SK-MEL-5 (cell line): ENCODE data around the gene RHOT1. TPM values are rescaled to one million over a fixed set of nuclear protein-coding genes. Genes with fewer than 3 reads are reported as not detected.
"Not testable (repeated sequence)": the region's sequence is repeated elsewhere in the genome, so short reads cannot be mapped to it uniquely, and the experiment has no call there.

Experiments
- DNase-seq: peaks from one replicate; pipeline ENCODE4 v3.0.0-alpha.2; 2016; ENCODE audit warnings: low read depth, low spot score
- in situ Hi-C: cut with HindIII; loops from 2 replicates; pipeline ENCODE4 v1.10.0; 2016; ENCODE audit warnings: low sequenced_read_pairs, high pct_unique_total_duplicates, low pct_unique_long_range_greater_than_20kb
- total RNA-seq: library from RNA; depleted of rRNA; stranded (reverse); fragments of >200 nt; shearing (Covaris generic); gene quantifications from 2 replicates; pipeline ENCODE4 v1.2.3, GENCODE V29; 2014

The RHOT1 gene
- total RNA-seq, 1 experiment from 2014 or later = 58.9 TPM

GRCh38 chr17:32256012-32256700 lies 113.9 kb downstream of the RHOT1 start:
- in situ Hi-C loops = no loop called here
- DNase-seq = no peak

DNA sequence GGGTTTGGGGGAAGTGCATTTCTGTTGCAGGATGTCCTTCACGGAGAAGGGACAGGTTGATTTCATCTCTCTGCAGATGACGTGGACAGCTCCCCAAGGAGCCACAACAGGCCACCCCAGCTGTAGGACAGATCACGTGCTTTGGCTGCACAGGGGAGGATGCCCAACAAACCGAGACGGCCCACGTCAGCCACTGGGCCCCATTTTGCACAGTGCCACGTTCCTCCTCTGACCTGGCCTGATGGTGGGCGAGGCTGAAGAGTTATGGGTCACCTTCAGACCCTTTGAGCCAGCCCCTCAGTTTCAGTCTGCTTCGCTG lies 114.4 kb downstream of the RHOT1 start:
- in situ Hi-C loops = no loop called here

GRCh38 chr17:32258383-32259140 lies 116.3 kb downstream of the RHOT1 start:
- DNase-seq = no peak
- in situ Hi-C loops = no loop called here

More for the DNA sequence above, 114.4 kb downstream of the RHOT1 start:
- DNase-seq = no peak

GRCh38 chr17:32259586-32259985 lies 117.3 kb downstream of the RHOT1 start:
- DNase-seq = no peak
- in situ Hi-C loops = no loop called here

DNA sequence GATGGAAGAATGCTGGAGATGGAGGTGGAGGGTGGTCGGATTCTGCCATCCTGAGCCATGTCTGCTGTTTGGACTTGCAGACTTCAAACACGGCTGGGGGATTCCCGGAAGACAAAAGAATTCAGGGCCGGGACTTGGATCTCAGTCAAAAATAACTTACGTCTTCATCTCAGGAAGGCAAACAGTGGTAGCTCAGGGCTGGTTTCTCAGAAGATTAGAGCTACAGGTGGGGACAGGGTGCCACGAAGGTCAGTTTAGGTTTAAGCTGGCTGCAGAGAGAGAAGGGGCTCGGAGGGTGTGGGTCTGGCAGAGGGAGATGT lies 119.1 kb downstream of the RHOT1 start:
- in situ Hi-C loops = no loop called here
- no peak for DNase-seq

- no peak for DNase-seq
- in situ Hi-C loops = no loop called here
Observed at GRCh38 chr17:32261936-32262510, 119.7 kb downstream of the RHOT1 start.

DNA sequence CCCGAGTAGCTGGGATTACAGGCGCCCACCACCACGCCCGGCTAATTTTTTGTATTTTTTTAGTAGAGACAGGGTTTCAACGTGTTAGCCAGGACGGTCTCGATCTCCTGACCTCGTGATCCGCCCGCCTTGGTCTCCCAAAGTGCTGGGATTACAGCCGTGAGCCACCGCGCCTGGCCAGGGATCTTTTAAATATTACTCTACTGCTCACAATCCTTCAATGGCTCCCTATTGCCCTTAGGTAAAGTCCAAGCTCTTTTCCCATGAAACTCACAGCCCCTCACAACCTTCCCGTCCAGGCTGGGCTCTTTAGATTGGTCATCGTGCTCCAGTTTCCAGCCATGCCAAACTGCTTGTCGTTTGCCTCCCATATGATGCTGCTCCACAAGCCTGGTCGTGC lies 121.2 kb downstream of the RHOT1 start:
- DNase-seq, in situ Hi-C loops: not testable (repeated sequence)

DNA sequence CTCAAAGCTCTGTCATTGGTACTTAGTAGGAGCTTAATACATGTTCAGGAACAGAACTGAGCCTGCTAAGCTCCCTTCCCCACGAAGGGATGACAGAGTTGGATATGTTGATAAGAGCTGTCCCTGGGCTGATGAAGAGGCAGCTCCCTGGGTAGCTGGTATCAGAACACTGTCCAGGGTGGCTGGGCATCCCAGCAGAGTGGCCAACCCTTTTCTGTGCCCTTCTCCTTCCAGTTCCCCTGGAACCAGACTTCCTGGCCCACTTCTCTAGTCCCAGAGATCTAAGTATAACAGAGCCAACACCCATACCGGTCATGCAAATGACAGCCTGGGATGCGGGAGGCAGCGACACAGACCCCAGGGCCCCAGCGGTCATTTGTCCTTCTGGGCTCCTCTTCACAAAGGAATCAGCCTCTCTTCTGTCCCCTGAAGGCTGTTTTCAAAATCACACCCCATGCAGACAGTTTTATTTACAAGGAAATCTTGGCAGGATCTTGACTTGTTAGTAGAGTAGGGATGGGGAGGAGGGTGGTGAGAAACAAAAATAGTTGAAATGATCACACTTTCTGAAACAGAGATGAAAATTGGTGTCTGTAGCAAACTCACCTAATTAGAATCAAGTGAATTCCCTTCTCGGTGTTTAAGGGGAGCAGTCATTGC lies 122.0 kb downstream of the RHOT1 start:
- DNase-seq = peak; percentile 16
- in situ Hi-C loops = no loop called here

- DNase-seq = no peak
- in situ Hi-C loops = no loop called here
Observed at GRCh38 chr17:32264823-32265191, 122.5 kb downstream of the RHOT1 start.

DNA sequence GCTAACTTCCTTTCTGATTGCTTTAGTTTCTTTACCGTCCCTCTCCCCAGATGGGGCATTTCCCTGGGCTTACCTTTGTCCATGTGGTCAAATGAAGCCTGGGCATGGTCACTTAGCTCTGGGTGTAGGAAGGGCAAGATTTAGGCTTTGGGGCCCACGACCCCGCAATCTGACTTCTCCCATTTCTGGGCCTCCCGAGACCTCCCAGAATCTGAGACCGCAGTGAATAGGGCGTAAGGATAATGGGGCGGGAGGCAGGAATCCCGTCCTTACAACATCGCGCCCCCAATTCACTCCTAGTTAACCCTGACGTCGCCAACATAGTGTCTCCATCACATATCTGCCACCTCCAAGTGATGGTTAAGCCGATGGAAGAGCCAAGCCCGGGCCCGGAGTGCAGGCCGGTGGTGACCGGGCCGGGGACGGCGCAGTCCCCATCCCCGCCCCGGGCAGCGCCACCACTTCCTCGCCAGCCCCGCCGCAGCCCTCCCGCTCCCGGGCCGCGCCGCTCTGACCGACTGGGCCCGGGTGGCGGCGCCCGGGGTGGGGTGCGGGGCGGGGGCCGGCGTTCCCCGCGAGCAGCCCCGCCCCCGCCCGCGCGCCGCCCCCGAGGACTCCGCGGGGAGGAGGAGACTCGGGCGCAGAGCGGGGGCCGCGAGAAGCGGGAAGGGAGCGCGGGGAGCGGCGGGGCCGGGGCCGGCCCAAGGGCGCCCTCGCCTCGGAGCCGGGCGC lies 123.1 kb downstream of the RHOT1 start, which contains the start of gene RHBDL3:
Gene RHBDL3, plus strand, starts transcription at position 641 of the 732 bp plus-strand sequence. CDS start 358 bp downstream, outside the sequence.
- in situ Hi-C loops = no loop called here
- no peak for DNase-seq

DNA sequence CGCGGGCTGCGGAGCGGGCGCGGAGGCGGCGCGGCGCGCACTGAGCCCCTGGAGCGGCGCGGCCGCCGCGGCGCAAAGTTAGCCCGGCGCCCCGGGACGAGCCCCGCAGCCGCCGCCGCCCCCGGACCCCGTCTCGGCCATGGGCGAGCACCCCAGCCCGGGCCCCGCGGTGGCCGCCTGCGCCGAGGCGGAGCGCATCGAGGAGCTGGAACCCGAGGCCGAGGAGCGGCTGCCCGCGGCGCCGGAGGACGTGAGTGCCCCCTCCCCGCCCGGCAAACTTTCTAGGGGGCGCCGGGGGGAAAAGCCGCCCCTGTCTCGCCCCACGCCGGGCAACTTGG lies 123.7 kb downstream of the RHOT1 start:
- in situ Hi-C loops = no loop called here
- no peak for DNase-seq

DNA sequence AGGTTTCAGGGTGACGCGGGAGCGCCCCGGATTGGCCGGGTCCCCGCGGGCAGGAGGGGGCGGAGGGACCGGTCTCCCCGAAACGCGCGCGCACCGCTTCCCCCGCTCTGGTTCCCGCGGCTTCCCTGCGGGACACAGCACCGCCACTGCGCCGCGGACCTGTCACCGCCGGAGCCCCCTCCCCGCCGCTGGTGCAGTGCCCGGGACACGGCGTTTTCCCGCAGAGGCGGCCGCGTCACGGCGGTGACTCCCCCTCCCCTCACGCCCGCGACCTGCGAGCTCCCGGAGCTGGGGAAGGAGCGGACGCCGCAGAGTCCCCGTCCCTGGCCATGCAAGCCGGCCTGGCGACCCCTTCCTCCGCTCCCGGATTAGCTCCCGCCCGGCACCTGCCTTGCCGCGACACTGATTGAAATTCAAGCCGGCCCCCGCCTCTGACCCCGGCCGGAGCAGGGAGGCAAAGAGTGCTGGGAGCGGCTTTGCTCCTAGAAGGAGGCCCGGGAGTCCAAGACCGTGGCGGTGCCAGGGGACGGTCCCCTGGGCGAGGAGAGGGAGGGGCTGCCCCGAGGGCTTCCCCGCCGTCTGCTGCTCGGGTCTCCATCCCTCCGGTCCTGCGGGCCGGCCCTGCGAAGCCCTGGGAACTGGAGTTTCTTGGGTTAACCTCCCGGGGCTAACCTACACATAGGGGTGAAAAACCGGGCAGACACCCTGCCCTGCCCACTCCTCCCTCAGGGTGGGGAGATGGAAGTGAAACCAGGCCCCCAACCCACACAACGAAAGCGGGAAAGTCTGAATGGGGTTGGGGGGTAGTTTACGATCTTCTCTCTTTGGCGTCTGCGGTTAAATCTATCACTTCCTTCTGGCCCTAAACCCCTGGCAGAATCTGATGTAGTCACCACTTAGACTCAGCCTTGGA lies 124.3 kb downstream of the RHOT1 start:
- DNase-seq = no peak
- in situ Hi-C loops = no loop called here

- in situ Hi-C loops = no loop called here
Observed at GRCh38 chr17:32267690-32268205, 125.4 kb downstream of the RHOT1 start.

DNA sequence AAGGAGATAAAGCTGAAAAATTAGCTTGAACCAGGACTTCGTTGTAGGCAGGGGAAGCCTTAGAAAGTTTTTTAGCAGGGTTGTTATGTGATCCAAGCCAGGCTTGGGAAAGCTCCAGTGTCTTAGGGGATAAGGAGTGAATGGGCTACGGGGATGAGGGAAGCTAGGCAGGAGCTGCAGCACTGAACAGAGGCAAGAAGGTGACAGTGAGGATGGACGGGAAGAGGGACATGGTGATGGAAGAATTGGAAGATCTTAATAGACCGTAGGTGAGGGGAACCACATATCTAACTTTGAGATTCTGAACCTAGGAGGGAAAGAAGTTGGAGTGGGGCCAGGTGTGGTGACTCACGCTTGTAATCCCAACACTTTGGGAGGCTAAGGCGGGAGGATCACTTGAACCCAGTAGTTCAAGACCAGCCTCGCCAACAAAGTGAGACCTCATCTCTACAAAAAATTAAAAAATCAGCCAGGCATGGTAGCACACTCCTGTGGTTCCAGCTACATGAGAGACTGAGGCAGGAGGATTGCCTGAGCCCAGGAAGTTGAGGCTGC lies 126.5 kb downstream of the RHOT1 start:
- DNase-seq = no peak
- in situ Hi-C loops = no loop called here

More at GRCh38 chr17:32267690-32268205, 125.4 kb downstream of the RHOT1 start:
- peak; percentile 10 for DNase-seq

DNA sequence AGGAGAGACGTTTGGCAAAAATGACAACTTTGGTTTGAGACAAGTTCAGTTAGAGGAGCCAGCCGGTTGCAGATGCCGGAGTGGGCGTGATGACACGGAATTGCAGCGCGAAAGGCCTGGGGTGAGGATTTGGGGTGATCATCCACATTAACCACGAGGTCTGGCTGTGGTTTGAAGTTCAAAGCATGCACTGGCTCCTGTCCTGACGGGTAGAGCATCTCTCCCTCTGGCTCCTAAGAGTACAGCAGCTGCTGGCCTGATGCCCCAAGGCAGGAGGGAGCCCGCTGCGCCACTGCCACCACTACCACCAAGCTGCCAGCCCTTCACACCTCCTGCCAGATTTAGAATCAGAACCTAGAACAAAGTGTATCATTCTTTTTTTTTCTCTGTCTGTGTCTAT lies 127.1 kb downstream of the RHOT1 start:
- in situ Hi-C loops = no loop called here

GRCh38 chr17:32271844-32272243 lies 129.5 kb downstream of the RHOT1 start:
- in situ Hi-C loops = no loop called here
- no peak for DNase-seq

More for the DNA sequence above, 127.1 kb downstream of the RHOT1 start:
- DNase-seq = no peak

DNA sequence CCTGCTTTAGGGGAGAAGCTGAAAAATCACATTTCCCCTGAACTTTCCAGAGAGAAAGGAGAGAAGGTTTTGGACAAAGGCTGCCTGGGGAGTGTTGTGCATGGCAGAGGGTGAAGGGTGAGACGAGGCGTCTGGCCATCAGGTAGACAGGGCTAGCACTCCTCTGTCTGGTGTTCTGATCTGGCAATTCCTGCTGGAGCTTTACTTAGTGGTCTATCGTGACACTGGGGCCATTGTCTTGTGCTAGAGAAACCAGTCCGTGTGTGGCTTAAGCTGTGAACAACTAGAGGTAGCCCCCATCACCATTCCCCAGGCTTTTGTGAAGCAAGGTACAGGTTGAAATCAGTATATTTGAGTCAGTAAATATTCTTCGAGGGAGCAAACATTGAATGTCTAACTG lies 131.8 kb downstream of the RHOT1 start:
- in situ Hi-C loops = no loop called here
- DNase-seq = no peak
